GM23248 (cell line): ENCODE results near the gene BNIP5.

ENCODE experiments used
- EZH2 ChIP-seq: fragments of 200-600 bp; sonication (generic); IDR thresholded peaks from 2 replicates; pipeline ENCODE4 v1.6.1; 2018; ENCODE audit warnings: antibody characterized with exemption, mild to moderate bottlenecking; ENCODE audit not compliant: insufficient read depth, poor library complexity, severe bottlenecking
- EZH2phosphoT487 ChIP-seq: fragments of 200-600 bp; sonication (generic); IDR thresholded peaks from 2 replicates; pipeline ENCODE4 v1.6.1; 2018; ENCODE audit warnings: antibody characterized with exemption, moderate library complexity, mild to moderate bottlenecking, low read depth; ENCODE audit not compliant: insufficient read depth

DNA sequence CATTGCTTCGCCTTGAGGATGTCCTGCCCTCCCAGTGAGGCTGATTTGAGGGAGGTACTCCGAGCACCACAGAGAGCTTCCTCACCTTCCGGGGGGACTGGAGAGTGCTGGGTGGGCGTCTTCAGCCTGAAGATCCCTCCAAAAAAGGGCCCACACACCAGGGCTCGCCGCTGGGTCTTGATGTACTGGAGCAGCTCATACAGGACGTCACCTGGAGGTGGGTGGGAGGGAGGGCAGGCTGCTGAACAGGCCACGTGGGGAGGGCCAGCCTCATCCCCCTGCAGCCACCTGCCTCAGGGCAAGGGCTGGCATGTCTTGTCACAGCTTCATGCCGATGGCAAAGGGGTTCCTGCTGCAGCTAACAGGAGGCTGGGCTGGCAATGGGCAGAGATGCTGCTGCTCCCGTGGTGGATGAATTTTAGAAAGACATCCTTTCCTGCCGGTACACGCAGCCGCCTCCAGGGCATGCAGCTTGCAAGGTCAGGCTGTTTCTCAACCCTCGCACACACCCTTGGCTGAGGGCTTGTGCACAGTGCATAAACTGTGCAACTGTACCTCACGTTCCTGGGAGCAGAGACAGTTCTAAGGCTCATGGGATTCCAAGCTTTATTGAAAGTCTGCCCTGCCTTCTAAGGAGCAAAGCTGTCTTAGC lies 36.8 kb upstream of the BNIP5 start:
- TF ChIP-seq EZH2phosphoT487, result no peak
- TF ChIP-seq EZH2, result no peak
